HEK293 (cell line): ENCODE measurements around the gene CLASRP.

Experiments
- CTCF ChIA-PET: fragments of 350-600 bp; formaldehyde crosslinking; extraction: SDS; loops from one replicate; lab custom pipeline; 2021; ENCODE audit warnings: antibody characterized with exemption; lab: Yijun Ruan, JAX
- POLR2A ChIA-PET: fragments of 300-600 bp; formaldehyde crosslinking; extraction: SDS; loops from one replicate; lab custom pipeline; 2020; ENCODE audit warnings: antibody characterized with exemption, inconsistent platforms; lab: Yijun Ruan, JAX
- H3K27ac ChIP-seq: fragments of 200-500 bp; sonication (Bioruptor generic); 2 replicates; pipeline ENCODE4 v1.5.1; 2014; ENCODE audit warnings: low read depth, low read length, control low read depth, inconsistent platforms; ENCODE audit errors: extremely low read depth
- H3K36me3 ChIP-seq, 2 experiments: fragments of 200-500 bp in 1 of 2; sonication (Bioruptor generic) in 1 of 2; 1 replicate in 1 of 2; 2 replicates in 1 of 2; pipeline ENCODE4 v1.5.1; 2014 to 2017; ENCODE audit warnings: inconsistent platforms in 2 of 2, low read length in 2 of 2; ENCODE audit not compliant: control insufficient read depth in 2 of 2, insufficient read depth in 1 of 2
- H3K4me1 ChIP-seq: fragments of 200-500 bp; sonication (Bioruptor generic); 2 replicates; pipeline ENCODE4 v1.5.1; 2014; ENCODE audit warnings: mild to moderate bottlenecking, low read length, inconsistent platforms; ENCODE audit not compliant: control insufficient read depth, insufficient read depth
- H3K4me3 ChIP-seq: 2 replicates; pipeline ENCODE4 v1.5.1; 2011; ENCODE audit warnings: low read depth, mild to moderate bottlenecking, control low read depth, low read length, moderate library complexity
- H3K9me3 ChIP-seq: fragments of 200-500 bp; sonication (Bioruptor generic); 2 replicates; pipeline ENCODE4 v1.5.1; 2014; ENCODE audit warnings: low read depth, low read length, inconsistent platforms; ENCODE audit not compliant: control insufficient read depth, insufficient read depth
- GLI4 ChIP-seq: fragments of 450-650 bp; formaldehyde crosslinking; IDR thresholded peaks from 2 replicates; pipeline ENCODE4 v1.5.1; 2016; ENCODE audit warnings: missing biosample characterization, missing genetic modification characterization
- KLF10 ChIP-seq: fragments of 450-650 bp; IDR thresholded peaks from 2 replicates; pipeline ENCODE4 v1.5.1; 2018; ENCODE audit warnings: missing biosample characterization, mild to moderate bottlenecking, missing genetic modification characterization
- KLF17 ChIP-seq: fragments of 450-650 bp; formaldehyde crosslinking; IDR thresholded peaks from 2 replicates; pipeline ENCODE4 v1.5.1; 2016; ENCODE audit warnings: missing biosample characterization, missing genetic modification characterization
- SETDB1 ChIP-seq: IDR thresholded peaks from one replicate; pipeline ENCODE4 v1.6.1; 2017; ENCODE audit warnings: mild to moderate bottlenecking, low read length, moderate library complexity, mixed read lengths; ENCODE audit not compliant: insufficient read length
- ZNF23 ChIP-seq: fragments of 450-650 bp; formaldehyde crosslinking; IDR thresholded peaks from 2 replicates; pipeline ENCODE4 v1.5.1; 2016; ENCODE audit warnings: missing biosample characterization, missing genetic modification characterization, borderline replicate concordance
- ZNF266 ChIP-seq: fragments of 450-650 bp; formaldehyde crosslinking; IDR thresholded peaks from 2 replicates; pipeline ENCODE4 v1.5.1; 2016; ENCODE audit warnings: missing biosample characterization, missing genetic modification characterization, low read depth
- ZNF280D ChIP-seq: fragments of 450-650 bp; formaldehyde crosslinking; IDR thresholded peaks from 2 replicates; pipeline ENCODE4 v1.5.1; 2016; ENCODE audit warnings: missing biosample characterization, missing genetic modification characterization
- ZNF324 ChIP-seq: fragments of 450-650 bp; formaldehyde crosslinking; IDR thresholded peaks from 2 replicates; pipeline ENCODE4 v1.5.1; 2016; ENCODE audit warnings: missing biosample characterization, missing genetic modification characterization
- ZNF335 ChIP-seq: fragments of 450-650 bp; formaldehyde crosslinking; conservative IDR thresholded peaks from 2 replicates; pipeline ENCODE4 v1.5.1; 2016; ENCODE audit warnings: missing biosample characterization, missing genetic modification characterization
- ZNF391 ChIP-seq: fragments of 450-650 bp; formaldehyde crosslinking; IDR thresholded peaks from 2 replicates; pipeline ENCODE4 v1.5.1; 2016; ENCODE audit warnings: low read depth, missing biosample characterization, missing genetic modification characterization, borderline replicate concordance
- ZNF394 ChIP-seq: fragments of 450-650 bp; formaldehyde crosslinking; IDR thresholded peaks from 2 replicates; pipeline ENCODE4 v1.5.1; 2016; ENCODE audit warnings: missing biosample characterization, missing genetic modification characterization, mild to moderate bottlenecking, moderate library complexity, borderline replicate concordance
- ZNF558 ChIP-seq: fragments of 450-650 bp; formaldehyde crosslinking; IDR thresholded peaks from 2 replicates; pipeline ENCODE4 v1.5.1; 2016; ENCODE audit warnings: missing biosample characterization, missing genetic modification characterization
- ZNF600 ChIP-seq: fragments of 450-650 bp; formaldehyde crosslinking; IDR thresholded peaks from 2 replicates; pipeline ENCODE4 v1.5.1; 2016; ENCODE audit warnings: missing biosample characterization, missing genetic modification characterization
- ZNF76 ChIP-seq: fragments of 450-650 bp; formaldehyde crosslinking; IDR thresholded peaks from 2 replicates; pipeline ENCODE4; 2016; ENCODE audit warnings: low read depth, missing biosample characterization, missing genetic modification characterization, borderline replicate concordance
- ZSCAN16 ChIP-seq: fragments of 450-650 bp; formaldehyde crosslinking; IDR thresholded peaks from 2 replicates; pipeline ENCODE4 v1.5.1; 2016; ENCODE audit warnings: missing biosample characterization, missing genetic modification characterization
- TF ChIP-seq, protein P1 (sequence below): fragments of 450-650 bp; formaldehyde crosslinking; IDR thresholded peaks from 2 replicates; pipeline ENCODE4 v1.5.1; 2017; ENCODE audit warnings: missing biosample characterization, missing genetic modification characterization
- TF ChIP-seq, protein P2 (sequence below): fragments of 450-650 bp; formaldehyde crosslinking; IDR thresholded peaks from 2 replicates; pipeline ENCODE4 v1.5.1; 2016; ENCODE audit warnings: missing biosample characterization, missing genetic modification characterization

Gene CLASRP

DNA sequence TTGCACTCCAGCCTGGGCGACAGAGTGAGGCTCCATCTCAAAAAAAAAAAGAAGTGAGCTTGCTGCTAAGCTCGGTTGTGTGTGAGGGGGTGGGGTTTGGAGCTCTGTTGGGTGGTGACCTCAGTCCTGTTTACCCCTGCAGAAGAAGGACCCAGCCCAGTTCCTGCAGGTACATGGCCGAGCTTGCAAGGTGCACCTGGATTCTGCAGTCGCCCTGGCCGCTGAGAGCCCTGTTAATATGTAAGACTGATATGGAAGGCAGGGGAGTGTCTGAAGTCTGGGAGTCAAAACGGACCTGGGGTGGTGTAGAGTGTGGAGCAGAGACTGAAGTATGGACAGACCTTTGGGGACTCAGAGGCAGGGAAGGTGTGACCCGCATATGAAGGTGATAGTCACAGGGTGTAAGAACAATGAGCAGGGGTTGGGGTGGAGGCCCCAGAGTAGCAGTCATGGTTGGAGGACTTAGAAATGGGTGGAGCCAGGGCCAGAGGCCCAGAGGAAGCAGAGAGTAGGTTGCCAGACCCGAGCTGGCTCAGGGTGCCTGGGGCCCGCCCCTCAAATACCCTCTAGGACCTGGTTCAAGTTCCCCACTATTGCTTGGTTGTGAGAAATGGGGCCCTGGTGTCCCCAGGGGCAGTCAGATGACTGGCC lies 13.2 kb downstream of the CLASRP start:
- no peak overlapping the region for H3K4me3 ChIP-seq
- POLR2A ChIA-PET = interaction anchor here (0.6 to 4.2 kb wide), 2 partner anchors 13 to 58 kb away, joined by 3 to 35 read pairs; partner anchors contain the start of gene CLASRP
- no peak overlapping the region for H3K27ac ChIP-seq
- no peaks in the 10 kb centered on the region for H3K9me3 ChIP-seq
- TF ChIP-seq KLF17 (no peak), SETDB1 (no peak), ZNF280D (tag by site-specific recombination) (no peak), ZNF266 (no peak), ZNF558 (no peak), ZSCAN16 (tag by site-specific recombination) (no peak)
- TF ChIP-seq, protein P1, sequence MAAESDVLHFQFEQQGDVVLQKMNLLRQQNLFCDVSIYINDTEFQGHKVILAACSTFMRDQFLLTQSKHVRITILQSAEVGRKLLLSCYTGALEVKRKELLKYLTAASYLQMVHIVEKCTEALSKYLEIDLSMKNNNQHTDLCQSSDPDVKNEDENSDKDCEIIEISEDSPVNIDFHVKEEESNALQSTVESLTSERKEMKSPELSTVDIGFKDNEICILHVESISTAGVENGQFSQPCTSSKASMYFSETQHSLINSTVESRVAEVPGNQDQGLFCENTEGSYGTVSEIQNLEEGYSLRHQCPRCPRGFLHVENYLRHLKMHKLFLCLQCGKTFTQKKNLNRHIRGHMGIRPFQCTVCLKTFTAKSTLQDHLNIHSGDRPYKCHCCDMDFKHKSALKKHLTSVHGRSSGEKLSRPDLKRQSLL (tag by site-specific recombination) = no peak
- CTCF ChIA-PET = interaction anchor here (0.5 to 1.4 kb wide), 3 partner anchors 8 to 361 kb away, joined by 4 to 10 read pairs (median 5); no protein-coding TSS in a partner anchor
- no peaks in the 10 kb centered on the region for H3K4me1 ChIP-seq
- peaks cover 43 to 69% of the 10 kb centered on the region in 2 experiments for H3K36me3 ChIP-seq

DNA sequence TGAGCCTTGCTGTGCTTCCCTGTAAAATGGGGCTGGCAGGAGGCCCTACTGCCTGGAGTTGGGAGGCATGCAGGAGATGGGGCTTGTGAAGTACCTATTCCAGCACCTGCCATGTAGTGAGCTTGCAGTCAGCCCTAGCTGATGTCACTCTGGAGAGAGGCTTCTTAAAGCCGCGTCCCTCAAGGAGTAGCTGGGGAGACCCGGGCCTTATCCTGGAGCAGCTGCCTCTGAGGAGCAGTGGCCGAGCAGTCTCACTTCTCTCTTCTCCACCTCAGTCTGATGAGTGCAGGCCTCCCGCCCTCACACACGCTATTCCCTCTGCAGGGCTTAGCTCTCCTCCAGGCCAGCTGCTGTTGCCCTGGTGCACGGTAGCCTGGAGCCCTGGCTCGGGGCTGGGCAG lies 18.0 kb downstream of the CLASRP start:
- H3K27ac ChIP-seq = peak overlapping the region; percentile 31; the same call in 1 of the 2 replicates
- H3K4me3 ChIP-seq = no peak overlapping the region
- no peaks in the 10 kb centered on the region for H3K9me3 ChIP-seq
- ChIA-PET POLR2A (interaction anchor here (0.6 to 1.7 kb wide), 4 partner anchors 9 to 460 kb away, joined by 3 to 12 read pairs (median 4); partner anchors contain the start of gene CLASRP), CTCF (interaction anchor here (0.5 to 1.1 kb wide), 5 partner anchors 12 to 160 kb away, joined by 3 to 5 read pairs (median 3); no protein-coding TSS in a partner anchor)
- no peaks in the 10 kb centered on the region for H3K4me1 ChIP-seq
- peaks cover 76 to 96% of the 10 kb centered on the region in 2 experiments for H3K36me3 ChIP-seq
- no peak for TF ChIP-seq ZNF391 (tag by site-specific recombination)
- TF ChIP-seq ZNF600 (tag by site-specific recombination) = peak; percentile 84
- no peak for TF ChIP-seq GLI4 (tag by site-specific recombination)
- no peak for TF ChIP-seq KLF10
- TF ChIP-seq ZNF76 = no peak
- TF ChIP-seq ZNF324 (tag by site-specific recombination) = no peak
- peak; percentile 91 for TF ChIP-seq ZNF394 (tag by site-specific recombination)

DNA sequence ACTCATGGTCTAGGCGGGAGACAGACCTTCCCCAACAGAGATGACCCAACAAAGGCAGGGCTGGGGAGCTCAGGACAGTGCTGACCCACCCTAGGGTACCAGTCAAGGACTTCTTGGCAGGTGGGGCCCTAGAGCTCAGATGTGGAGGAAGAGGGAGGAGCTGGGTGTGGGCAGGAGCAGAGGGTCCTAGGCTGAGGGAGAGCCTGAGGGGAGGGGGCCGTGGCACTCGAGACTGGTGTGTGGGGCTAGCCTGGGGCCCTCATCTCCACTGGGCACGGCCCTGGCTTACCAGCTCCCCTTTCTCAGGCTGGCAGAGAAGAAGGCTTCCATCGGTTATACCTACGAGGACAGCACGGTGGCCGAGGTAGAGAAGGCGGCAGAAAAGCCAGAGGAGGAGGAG lies 18.6 kb downstream of the CLASRP start:
- ChIA-PET POLR2A (interaction anchor here (0.6 to 1.7 kb wide), 5 partner anchors 10 to 460 kb away, joined by 3 to 12 read pairs (median 5); partner anchors contain the start of gene CLASRP), CTCF (interaction anchor here (0.5 to 1.1 kb wide), 5 partner anchors 11 to 160 kb away, joined by 3 to 5 read pairs (median 3); no protein-coding TSS in a partner anchor)
- H3K27ac ChIP-seq = peak overlapping the region; percentile 31; the same call in 1 of the 2 replicates

More for the DNA sequence above, 18.6 kb downstream of the CLASRP start:
- no peak overlapping the region for H3K4me3 ChIP-seq
- no peak for TF ChIP-seq ZNF335 (tag by site-specific recombination)
- TF ChIP-seq, protein P2, sequence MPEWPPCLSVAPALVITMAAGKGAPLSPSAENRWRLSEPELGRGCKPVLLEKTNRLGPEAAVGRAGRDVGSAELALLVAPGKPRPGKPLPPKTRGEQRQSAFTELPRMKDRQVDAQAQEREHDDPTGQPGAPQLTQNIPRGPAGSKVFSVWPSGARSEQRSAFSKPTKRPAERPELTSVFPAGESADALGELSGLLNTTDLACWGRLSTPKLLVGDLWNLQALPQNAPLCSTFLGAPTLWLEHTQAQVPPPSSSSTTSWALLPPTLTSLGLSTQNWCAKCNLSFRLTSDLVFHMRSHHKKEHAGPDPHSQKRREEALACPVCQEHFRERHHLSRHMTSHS (tag by site-specific recombination) = no peak
- TF ChIP-seq ZNF23 (tag by site-specific recombination) = no peak
- no peak for TF ChIP-seq ZNF76
- TF ChIP-seq, all 188 proteins: peak for 0
- Histone ChIP-seq H3K9me3 (no peaks in the 10 kb centered on the region), H3K36me3 (peaks cover 78 to 95% of the 10 kb centered on the region in 2 experiments), H3K4me1 (no peaks in the 10 kb centered on the region)
